Stimulated activated CD4-positive, alpha-beta T cell treated with anti-CD3 and anti-CD28 coated beads, Interleukin-1b, Interleukin-23, amount 100 ng/mL, for 1 hour (primary cell): Measurements from ENCODE around the gene ZBED5.
A peak's percentile ranks its signal among the peaks of the same experiment; 100 is the strongest.
"Not testable (repeated sequence)": the region's sequence is repeated elsewhere in the genome, so short reads cannot be mapped to it uniquely, and the experiment has no call there.

Experiments used
- DNase-seq, 2 donors: peaks; one replicate each; pipeline ENCODE4 v3.0.0-alpha.2; 2020; ENCODE audit warnings: low read depth in 2 of 2

The ZBED5 gene

DNA sequence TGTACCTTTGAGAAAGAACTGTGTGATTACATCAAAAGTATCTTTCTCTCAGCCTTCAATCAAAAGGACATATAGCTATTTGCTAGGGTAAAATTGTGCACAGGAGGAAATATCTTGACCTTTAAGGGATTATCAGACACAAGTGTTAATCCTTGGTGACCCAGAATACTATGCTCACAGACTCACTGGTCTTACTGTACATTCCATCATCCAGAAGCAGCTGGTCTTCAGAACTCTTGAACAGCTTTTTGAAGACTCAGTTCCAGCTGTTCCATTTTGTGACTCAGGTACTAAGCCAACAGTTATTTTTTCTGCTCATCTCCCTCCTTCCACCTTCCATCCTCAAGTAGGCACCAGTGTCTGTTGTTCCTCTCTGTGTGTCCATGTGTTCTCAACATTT lies 19.8 kb downstream of the ZBED5 start:
- DNase-seq, result no peak

GRCh38 chr11:10836884-10837283 lies 21.0 kb downstream of the ZBED5 start:
- DNase-seq, result not testable (repeated sequence)

DNA sequence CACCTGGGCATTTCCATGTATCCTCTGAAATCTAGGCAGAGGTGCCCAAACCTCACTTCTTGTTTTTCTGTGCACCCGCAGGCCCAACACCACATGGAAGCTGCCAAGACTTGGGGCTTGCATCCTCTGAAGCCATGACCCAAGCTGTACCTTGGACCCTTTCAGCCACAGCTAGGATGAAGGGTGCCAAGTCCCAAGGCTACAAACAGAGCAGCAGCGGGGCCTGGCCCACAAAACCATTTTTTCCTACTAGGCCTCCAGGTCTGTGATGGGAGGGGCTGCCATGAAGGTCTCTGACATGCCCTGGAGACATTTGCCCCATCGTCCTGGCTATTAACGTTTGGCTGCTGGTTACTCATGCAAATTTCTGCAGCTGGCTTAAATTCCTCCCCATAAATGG lies 28.7 kb downstream of the ZBED5 start:
- DNase-seq, result no peak

- DNase-seq, result no peak
Measured at GRCh38 chr11:10828402-10828801, 29.5 kb downstream of the ZBED5 start.

DNA sequence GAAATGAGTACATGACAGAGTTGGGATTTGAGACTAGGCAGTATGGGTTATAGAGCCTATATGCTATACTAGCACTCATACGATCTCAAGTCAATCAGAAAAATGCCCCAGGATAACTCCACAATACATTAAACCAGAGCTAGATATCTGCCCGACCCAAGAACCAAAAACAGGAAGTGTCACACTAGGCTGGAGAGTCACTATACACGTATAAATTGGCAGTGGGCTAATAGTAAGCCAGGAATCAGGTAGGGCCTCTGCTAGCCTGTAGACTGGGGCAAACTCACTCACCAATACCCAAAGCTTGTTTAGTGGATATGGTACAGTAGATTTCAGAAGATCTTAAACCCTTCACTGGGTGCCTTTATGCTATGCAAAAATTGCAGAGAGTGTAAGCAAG lies 33.0 kb downstream of the ZBED5 start:
- DNase-seq, result no peak

- no peak for DNase-seq
Measured at GRCh38 chr11:10823152-10823579, 34.7 kb downstream of the ZBED5 start.

- DNase-seq, result not testable (repeated sequence)
Measured at GRCh38 chr11:10822491-10822890, 35.4 kb downstream of the ZBED5 start.

- no peak for DNase-seq
Measured at GRCh38 chr11:10818594-10818993, 39.3 kb downstream of the ZBED5 start.

GRCh38 chr11:10813945-10814344 lies 43.9 kb downstream of the ZBED5 start:
- DNase-seq, result no peak

DNA sequence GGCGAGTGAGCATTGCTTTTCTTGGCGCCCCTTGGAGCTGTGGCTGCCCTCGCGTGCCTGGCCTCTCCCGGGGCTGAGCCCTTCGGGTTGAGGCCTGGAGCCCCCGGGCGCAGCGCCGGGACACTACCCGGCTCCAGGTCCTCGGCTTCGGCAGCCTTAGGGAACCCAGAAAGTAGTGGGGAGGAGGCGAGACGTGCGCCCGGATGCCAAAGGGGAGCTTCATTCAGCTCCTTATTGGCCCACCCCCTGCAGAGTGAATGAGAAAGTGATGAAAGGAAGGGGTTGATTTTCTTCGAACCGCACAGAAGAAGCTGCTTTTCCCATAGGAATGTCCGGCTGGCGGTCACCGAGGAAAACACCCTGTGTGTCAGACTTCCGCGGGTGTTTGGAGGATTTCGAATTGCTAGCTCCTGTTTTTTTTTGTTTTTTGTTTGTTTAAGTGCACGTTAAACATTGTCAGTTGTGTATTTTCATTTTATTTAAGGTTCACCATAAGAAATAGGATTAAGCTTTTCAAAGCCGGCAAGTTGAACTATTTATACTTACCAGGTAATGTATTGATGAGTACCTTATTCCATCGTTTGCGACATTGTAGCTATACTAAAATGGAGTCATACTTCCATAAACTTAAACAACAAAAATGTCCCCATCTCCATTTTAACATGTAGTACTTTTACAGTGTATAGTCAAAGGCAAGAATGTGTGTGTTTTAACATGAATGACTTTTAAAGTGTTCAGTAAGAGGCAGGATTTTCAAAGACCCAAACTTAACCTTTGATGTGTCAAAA lies 48.3 kb downstream of the ZBED5 start:
- DNase-seq, result no peak

- DNase-seq, result peak; percentile 89 to 95
Measured at GRCh38 chr11:10808553-10809372, 49.1 kb downstream of the ZBED5 start, which contains the start of gene EIF4G2. Gene EIF4G2, minus strand, starts transcription at chr11:10808926.

- DNase-seq, result no peak
Measured at GRCh38 chr11:10808235-10808552, 49.7 kb downstream of the ZBED5 start.

DNA sequence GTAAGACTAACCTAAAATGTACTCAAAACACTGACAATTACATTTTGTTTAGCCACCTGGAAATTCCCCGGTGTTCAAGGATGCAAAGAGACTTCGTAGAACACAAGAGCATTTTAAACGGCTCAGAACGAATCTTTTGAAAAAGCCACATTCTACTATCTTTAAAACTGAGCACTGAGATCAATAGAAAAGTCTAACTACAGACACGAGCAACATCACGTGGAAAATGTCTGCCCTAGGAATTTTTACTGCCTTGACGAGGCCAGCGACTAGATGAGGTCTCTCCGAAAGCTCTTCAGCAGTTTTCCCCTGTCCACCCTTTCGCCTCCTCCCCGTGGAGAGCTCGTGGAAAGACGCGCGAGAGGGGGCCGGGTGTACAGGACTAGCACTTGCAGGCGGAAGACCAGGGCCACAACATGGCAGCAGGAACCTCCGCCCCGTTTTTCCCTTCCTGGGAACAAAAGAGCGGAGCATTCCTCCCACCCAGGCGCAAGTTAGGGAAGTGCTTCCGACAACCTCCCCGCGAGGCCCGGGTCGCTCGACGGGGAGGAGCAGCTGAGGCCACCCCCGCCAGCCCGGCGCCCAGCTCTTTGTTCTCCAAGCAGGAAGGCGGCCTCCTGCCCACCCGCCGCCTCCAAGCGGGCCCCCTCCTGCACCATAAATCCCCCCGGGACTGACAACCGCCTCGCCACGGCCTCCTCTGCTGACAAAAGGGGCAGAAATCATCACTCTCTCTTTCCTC lies 50.2 kb downstream of the ZBED5 start:
- DNase-seq, result peak in 1 of 2 donors; percentile 14

GRCh38 chr11:10806206-10806605 lies 51.6 kb downstream of the ZBED5 start:
- no peak for DNase-seq

GRCh38 chr11:10805741-10806140 lies 52.1 kb downstream of the ZBED5 start:
- DNase-seq, result no peak

- no peak for DNase-seq
Measured at GRCh38 chr11:10803676-10804075, 54.2 kb downstream of the ZBED5 start.
